GM20431 (cell line): Measurements from ENCODE around the gene SIRT3.

ENCODE experiments used
- in situ Hi-C: fragments of 300-500 bp; cut with MseI, MboI; formaldehyde crosslinking; loops from one replicate; pipeline ENCODE4 v1.15.0; 2020; ENCODE audit warnings: low sequenced_read_pairs; ENCODE audit not compliant: unreplicated experiment

The SIRT3 gene

DNA sequence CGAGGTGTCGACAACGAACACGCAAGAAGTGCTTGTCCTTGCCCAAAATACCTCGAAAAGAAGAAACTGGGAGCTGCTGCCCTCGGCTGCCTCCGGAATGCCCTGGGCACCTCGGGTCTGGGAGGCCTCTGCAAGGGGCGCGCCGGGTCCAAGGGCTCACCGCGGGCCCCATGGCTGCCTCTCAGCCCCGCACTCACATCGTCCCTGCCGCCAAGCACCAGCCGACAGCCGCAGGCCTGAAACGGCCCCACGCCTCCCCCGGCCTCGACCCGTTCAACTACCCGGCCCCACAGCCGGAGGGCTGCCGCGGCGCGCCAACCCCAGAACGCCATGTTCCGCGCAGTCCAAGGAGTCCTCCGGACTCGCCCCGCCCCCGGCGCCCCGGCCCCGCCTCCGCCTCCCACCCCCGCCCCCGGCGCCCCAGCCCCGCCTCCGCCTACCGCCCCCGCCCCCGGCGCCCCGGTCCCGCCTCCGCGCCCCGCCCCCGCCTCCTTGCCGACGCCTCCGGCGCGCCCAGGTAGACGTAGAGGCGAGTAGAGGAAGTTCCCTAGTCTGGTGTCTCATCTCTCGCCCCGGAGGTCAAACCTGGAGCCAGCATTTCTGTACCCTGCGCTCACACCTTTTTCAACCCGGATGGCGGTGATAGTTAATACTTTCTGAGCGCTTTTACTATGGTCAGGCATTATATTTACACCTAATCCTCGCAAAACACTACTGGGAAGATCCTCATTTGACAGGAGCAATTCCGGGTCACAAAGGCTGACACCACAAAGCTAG lies at the start of gene SIRT3:
Gene SIRT3, minus strand, starts transcription at position 346 of the 777 bp plus-strand sequence. Its CDS starts 14 bp downstream, at position 332.
- in situ Hi-C loops, result no loop called here

DNA sequence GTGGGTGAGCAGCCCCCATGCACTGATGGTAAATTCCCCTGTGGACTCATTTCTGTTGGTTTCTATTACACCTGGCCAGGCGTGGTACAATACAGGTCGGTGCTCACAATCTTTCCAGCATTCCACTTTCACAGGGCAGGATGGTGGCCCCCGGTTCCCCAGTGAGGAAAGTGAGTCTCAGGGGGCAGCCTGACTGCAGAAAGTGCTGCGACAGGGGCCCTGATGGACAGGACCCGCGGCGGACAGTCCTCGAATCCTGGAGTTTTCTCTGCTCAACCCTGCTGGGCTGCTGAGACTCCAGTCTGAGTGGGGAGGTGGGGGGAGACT lies 49.7 kb upstream of the SIRT3 start:
- in situ Hi-C loops, result no loop called here

DNA sequence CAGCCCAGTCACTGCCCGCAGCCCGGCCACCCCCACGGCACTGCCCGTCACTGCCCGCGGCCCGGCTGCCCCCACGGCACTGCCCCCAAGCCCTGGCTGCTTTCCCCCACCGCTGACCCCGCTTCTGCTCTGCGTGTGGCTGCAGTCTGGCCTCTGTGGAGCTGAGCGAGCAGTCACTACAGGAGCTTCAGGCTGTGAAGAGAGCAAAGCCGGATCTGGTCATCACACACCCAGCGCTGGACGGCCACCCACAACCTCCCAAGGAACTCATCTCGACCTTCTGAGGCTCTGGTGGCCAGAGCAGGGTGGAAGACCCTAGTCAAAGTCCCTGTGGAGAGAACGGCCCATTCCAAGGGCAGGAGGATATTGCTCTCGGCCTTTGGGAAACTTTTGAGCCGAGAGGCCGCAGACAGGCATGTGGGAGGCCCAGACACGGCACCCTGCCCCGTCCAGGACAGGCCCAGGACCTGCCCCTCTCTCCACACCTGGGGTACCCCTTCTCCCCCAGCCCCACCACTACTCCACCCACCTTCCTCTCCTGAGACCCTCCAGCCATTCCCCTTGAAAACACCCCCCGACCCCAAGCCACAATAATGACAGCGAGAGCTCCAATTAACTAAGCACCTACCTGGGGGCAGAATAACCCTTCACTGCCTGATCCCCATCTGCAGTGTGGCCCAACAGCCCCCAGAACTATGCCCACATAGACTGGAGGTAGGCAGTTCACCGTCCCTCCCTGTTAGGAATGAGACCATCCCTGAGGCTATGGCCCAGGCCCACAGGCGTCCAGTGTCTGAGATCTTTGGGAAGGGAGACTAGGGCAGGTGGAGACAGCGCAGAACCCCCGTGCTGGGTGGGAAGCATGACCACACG lies 49.1 kb upstream of the SIRT3 start:
- in situ Hi-C loops, result no loop called here

DNA sequence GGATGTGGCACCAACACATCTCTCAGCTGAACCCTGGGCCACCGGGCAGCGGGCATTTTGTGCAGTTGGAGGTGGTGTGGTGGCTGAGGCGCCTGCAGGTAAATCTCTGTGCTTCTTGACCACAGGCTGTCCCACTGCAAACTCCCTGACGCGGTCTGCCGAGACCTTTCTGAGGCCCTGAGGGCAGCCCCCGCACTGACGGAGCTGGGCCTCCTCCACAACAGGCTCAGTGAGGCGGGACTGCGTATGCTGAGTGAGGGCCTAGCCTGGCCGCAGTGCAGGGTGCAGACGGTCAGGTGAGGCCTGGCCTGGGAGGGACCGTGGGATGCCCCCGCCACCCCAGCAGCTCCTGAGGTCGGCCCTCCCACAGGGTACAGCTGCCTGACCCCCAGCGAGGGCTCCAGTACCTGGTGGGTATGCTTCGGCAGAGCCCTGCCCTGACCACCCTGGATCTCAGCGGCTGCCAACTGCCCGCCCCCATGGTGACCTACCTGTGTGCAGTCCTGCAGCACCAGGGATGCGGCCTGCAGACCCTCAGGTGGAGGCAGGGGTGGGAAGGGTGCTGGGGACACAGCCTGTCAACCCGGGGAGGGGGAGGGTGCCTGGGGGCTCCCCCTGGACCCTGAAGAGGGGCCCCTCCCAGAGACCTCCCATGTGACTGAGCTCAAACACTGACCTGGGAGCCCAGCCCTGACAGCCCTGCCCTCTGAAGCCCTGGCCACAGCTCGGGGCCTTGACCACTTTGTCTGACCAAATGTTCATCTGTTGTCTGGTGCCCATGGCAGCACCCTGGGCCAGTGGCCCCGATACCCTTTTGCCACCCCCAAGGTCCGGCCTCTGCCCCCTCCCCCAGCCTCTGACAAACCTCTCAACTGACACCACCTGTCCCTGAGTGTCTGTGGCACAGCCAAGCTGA lies 48.2 kb upstream of the SIRT3 start:
- in situ Hi-C loops, result no loop called here

DNA sequence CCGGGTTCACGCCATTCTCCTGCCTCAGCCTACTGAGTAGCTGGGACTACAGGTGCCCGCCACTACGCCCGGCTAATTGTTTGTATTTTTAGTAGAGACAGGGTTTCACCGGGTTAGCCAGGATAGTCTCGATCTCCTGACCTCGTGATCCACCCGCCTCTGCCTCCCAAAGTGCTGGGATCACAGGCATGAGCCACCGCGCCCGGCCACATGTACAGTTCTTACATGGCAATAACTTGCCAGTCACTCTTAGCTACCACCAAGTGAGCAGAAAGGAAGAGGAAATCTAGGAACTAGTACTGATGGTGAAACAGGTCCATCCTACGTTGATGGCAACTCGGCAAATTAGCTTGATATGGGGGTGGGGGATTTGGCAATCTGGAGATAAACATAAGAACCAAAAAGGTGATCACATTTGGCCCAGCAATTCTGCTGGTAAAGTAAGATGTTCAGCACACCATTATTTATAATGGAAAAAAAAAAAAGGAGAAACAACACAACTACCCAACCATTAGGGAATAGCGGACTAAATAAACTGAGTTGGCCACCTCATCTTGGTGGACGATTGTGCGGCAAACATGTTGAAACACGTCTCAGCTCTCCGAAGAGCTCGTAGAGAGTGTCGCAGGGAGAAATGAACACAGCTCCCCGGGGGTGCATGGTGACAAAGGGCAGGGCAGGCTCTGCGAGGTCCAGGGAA lies 47.4 kb upstream of the SIRT3 start:
- in situ Hi-C loops, result no loop called here

DNA sequence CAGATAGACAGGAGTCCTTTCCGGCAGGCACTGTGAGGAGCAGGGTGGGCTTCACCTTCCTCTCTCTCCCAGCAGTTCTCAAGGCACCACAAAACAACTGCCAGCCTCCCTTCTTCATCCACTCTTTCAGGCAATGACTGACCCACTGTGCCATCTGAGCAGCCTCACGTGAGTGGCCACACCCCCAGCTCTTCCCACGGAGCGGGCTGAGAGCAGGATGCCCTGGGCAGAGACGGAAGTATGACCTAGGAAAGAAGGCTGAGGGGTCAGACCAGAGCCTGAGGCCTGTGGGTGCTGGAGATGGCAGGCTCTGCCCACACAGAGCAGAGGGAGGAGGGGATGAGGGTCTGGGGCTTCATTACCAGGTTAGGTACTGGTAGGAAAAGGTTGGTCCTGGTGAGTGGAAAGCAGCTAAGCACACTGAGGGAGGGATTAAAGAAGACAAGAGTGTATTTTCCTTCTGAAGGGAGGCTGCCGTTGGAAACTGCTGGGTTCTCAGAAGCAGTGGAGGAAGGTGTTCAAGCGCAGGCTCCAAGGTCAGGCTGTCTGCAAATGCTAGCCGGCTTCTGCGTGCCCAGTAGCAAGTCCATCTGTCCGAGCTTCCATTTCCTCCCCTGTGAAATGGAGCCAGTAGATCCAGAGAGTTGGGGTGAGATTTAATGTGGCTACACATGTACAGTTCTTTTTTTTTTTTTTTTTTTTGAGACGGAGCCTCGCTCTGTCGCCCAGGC lies 46.7 kb upstream of the SIRT3 start:
- in situ Hi-C loops, result no loop called here

DNA sequence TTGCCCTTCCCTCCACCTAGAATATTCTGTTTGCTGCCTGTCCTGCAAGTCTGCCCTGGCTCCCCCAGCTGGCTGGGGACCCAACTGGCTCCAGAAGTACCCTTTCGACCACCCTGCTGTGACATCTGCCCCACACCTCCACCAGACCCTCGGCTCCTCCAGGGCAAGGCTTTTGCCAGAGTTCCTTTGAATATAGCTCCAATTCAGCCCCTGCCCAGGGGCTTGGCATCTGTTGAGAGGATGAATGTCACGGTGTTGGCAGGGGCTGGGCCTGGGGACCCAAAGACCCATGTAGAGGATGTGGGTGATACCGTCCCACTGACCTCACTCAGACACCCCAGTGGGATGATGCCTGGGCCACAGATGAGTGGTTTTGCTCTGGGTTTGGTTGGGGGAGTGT lies 46.0 kb upstream of the SIRT3 start:
- in situ Hi-C loops, result no loop called here

DNA sequence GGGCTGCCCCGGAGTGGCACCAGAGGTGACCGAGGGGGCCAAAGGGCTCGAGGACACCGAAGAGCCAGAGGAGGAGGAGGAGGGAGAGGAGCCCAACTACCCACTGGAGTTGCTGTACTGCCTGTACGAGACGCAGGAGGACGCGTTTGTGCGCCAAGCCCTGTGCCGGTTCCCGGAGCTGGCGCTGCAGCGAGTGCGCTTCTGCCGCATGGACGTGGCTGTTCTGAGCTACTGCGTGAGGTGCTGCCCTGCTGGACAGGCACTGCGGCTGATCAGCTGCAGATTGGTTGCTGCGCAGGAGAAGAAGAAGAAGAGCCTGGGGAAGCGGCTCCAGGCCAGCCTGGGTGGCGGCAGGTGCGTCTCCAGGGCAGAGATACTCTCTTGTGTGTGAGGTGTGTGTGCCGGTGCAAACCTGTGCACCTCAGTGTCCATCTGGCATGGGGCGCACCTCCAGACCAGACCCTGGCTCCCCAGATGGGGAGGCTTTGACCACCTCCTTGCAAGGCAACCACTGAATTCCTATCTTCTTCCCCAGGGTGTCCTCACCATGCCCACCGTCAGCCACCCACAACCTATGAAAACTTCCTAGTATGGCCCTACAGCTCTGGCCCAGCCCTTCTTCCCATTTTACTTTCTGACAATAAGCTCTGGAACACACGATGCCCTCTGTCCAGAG lies 45.5 kb upstream of the SIRT3 start:
- in situ Hi-C loops, result no loop called here

DNA sequence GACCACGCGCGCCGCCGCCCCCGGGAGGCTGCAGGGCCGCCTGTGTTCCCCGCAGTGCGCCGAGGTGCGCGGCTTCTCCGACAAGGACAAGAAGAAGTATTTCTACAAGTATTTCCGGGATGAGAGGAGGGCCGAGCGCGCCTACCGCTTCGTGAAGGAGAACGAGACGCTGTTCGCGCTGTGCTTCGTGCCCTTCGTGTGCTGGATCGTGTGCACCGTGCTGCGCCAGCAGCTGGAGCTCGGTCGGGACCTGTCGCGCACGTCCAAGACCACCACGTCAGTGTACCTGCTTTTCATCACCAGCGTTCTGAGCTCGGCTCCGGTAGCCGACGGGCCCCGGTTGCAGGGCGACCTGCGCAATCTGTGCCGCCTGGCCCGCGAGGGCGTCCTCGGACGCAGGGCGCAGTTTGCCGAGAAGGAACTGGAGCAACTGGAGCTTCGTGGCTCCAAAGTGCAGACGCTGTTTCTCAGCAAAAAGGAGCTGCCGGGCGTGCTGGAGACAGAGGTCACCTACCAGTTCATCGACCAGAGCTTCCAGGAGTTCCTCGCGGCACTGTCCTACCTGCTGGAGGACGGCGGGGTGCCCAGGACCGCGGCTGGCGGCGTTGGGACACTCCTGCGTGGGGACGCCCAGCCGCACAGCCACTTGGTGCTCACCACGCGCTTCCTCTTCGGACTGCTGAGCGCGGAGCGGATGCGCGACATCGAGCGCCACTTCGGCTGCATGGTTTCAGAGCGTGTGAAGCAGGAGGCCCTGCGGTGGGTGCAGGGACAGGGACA lies 44.8 kb upstream of the SIRT3 start:
- in situ Hi-C loops, result no loop called here

DNA sequence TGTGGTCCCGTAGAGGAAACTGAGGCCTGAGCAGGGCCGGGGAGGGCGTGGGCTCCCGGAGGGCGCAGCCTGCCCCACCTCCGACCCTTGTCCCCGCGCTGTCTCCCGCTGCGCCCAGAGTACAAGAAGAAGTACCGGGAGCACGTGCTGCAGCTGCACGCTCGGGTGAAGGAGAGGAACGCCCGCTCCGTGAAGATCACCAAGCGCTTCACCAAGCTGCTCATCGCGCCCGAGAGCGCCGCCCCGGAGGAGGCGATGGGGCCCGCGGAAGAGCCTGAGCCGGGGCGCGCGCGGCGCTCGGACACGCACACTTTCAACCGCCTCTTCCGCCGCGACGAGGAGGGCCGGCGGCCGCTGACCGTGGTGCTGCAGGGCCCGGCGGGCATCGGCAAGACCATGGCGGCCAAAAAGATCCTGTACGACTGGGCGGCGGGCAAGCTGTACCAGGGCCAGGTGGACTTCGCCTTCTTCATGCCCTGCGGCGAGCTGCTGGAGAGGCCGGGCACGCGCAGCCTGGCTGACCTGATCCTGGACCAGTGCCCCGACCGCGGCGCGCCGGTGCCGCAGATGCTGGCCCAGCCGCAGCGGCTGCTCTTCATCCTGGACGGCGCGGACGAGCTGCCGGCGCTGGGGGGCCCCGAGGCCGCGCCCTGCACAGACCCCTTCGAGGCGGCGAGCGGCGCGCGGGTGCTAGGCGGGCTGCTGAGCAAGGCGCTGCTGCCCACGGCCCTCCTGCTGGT lies 44.0 kb upstream of the SIRT3 start:
- in situ Hi-C loops, result no loop called here

DNA sequence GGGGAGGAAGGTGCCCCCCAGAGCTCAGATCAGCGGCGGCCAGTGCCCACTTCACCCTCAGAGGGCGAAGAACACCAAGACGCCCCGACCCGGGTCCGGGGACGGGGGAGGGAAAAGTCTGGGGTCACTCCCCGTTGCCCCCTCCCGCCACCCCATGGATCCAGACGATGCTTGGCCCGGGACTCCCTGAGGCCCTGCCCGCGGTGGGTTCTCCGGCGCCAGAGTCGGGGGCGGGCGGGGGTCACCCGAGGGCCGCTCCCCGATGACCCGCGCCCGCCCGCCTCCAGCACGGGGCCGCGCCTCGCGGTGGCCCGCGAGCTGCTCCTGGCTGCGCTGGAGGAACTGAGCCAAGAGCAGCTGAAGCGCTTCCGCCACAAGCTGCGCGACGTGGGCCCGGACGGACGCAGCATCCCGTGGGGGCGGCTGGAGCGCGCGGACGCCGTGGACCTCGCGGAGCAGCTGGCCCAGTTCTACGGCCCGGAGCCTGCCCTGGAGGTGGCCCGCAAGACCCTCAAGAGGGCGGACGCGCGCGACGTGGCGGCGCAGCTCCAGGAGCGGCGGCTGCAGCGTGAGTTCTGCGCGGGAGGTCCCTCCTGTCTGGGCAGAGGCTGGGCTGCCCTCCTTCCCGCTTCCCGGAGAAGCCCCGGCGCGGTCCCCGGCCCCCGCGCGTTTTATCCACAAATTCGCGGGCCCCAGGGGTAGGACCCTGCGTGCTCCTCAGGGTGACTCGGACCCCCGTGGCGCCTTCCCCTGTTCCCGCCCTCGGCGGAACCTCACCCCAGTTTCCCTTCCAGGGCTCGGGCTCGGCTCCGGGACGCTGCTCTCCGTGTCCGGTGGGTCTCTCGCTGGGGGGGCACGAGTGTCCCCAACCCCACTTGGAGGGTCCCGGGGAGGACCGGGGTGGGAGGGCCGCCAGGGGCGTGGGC lies 43.2 kb upstream of the SIRT3 start:
- in situ Hi-C loops, result no loop called here

DNA sequence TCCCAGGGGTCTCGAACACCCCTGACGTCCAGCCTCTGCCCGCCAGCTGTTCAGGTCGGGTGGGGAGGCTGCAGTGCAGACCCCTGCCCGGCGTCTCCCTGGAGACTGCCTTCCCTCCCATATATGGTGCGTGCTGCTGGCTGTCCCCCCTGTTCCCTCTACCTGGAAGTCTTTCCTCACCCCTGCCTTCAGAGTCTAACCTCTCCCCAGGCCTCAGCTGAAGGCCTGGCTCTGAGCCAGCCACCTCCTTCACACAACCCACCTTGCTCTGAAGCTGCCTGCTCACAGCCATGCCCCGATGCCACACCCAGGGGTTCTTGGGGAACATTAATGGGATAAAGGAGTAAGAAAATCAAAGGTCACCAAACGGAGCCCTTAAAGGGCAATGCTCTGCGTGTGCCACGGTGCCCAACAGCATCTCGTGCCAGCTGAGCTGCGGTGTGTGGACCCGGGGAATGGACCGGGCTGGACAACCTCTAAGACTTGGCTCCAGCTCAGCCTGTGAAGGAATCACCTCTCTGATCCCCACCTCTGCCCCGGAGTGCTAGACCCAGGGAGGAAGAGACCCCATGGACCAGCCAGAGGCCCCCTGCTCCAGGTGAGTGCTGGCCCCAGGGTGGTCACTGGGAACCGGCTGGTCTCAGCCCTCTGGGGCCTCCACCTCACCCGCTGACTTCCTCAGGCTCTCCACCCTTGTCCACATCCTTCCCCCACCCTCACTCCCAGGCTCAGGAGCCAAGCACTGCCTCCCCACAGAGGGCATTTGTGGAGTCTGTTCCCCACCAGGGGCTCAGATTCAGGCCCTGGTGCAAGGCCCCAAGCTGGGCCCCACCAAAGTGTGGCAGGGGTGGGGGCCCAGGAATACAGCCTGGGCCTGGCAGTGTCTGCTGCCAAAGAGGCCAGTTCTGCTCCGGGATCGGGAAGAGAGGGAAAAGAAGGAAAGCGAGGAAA lies 42.1 kb upstream of the SIRT3 start, which contains the start of gene NLRP6:
Gene NLRP6, plus strand, starts transcription at position 407 of the 951 bp plus-strand sequence. Its CDS starts 163 bp downstream, at position 570.
- in situ Hi-C loops, result no loop called here

DNA sequence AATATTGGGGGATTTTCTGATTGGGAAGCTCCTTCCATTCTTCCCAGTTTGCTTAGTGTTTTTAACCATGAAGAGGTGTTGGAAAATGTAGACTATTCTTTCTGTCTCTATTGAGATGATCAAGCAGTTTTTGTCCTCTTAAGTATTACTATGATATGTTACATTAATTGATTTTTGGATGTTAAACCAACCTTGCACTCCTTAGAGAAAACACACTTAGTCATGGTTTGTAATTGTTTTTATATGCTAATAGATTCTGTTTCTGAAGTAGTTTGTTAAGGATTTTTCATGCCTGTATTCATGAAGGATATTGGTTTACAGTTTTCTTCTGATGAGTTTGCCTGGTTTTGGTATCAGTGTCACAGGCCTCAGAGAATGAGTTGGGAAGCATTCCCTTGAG lies 40.1 kb upstream of the SIRT3 start:
- in situ Hi-C loops, result no loop called here

DNA sequence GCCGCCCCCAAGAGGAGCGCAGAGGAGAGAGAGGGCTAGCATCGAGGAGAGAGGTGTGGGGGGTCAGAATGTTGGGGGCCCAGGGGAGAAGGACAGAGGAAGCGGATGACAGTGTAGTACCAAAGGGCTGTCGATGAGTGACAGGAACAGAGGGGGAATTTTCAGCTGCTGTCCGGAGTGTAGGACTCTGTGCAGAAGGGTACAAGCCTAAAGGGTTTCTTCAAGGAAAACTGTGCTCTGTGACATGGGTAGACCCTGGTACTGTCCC lies 36.7 kb upstream of the SIRT3 start:
- in situ Hi-C loops, result no loop called here

DNA sequence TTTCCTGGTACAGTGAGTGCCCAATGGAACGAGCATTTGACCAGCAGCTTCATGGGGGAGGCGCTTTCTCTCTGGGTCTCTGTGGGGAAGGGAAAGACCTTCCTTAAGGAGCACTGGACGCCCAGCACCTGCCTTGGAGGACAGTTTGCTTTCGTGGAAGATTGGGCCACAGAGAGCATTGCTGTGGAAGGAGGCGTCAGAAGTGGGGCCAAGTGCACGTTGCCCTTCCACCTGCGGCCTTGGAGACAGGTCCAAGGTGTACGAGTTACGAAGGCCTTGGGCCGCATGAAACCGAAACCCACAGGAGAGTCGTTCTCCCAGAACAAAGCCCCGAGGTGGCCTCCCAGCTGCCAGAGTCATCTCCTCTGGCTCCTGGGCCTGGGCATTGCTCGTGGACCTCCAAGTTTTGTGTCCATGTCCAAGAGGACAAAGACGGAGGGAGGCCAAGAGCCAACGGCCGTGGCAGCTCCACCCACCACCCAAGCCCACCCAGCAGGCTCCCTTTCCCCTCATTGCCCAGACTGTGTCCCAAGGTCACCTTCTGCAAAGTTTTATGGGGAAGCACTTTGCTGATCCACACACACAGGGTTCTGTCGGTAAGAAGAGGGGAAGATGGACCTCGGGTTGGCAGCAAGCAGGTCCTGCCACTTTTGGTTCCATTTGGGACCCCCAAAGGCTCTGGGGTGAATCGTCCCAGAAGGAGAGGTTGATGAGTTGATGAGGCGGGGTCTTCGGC lies 36.2 kb upstream of the SIRT3 start:
- in situ Hi-C loops, result no loop called here
